SK-MEL-5 (cell line): ENCODE results near the gene CCNB2. TPM values are rescaled to one million over a fixed set of nuclear protein-coding genes. Genes with fewer than 3 reads are reported as not detected.
"Not testable (repeated sequence)": the region's sequence is repeated elsewhere in the genome, so short reads cannot be mapped to it uniquely, and the experiment has no call there.

Experiments used
- DNase-seq: peaks from one replicate; pipeline ENCODE4 v3.0.0-alpha.2; 2016; ENCODE audit warnings: low read depth, low spot score
- in situ Hi-C: cut with HindIII; loops from 2 replicates; pipeline ENCODE4 v1.10.0; 2016; ENCODE audit warnings: low sequenced_read_pairs, high pct_unique_total_duplicates, low pct_unique_long_range_greater_than_20kb
- total RNA-seq: library from RNA; depleted of rRNA; stranded (reverse); fragments of >200 nt; shearing (Covaris generic); gene quantifications from 2 replicates; pipeline ENCODE4 v1.2.3, GENCODE V29; 2014

Gene CCNB2
- total RNA-seq, 1 experiment from 2014 or later = 49.8 TPM

- in situ Hi-C loops = no loop called here
- no peak for DNase-seq
These were observed 52.5 kb downstream of the CCNB2 start for GRCh38 chr15:59157396-59157795.

GRCh38 chr15:59157840-59158700 lies 53.1 kb downstream of the CCNB2 start:
- in situ Hi-C loops = no loop called here
- no peak for DNase-seq

- in situ Hi-C loops = no loop called here
- DNase-seq = no peak
These were observed 53.7 kb downstream of the CCNB2 start for GRCh38 chr15:59158701-59159034.

DNA sequence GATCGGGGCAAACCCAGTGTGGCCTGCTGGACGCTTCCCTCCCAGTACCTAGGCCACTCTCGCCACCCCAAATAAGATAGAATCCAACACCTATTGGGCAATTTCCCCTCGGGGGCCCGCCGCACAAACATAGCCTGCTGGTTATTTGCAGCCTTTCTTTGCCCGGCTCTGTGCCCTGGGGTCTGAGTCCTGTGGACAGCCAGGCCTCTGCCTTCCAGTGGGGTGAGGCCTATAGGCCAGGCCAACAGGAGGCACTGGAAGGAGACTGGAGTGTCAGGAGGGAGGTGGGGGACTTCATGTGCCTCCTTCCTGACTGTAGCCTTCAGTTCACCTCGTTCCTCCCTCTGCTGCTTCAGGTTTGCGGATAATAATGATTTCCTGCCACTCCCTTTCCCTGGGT lies 54.3 kb downstream of the CCNB2 start:
- in situ Hi-C loops = no loop called here
- no peak for DNase-seq

GRCh38 chr15:59160880-59161593 lies 56.1 kb downstream of the CCNB2 start:
- peak; percentile 51 for DNase-seq

GRCh38 chr15:59162080-59162479 lies 57.1 kb downstream of the CCNB2 start:
- DNase-seq, in situ Hi-C loops: not testable (repeated sequence)

More at GRCh38 chr15:59160880-59161593, 56.1 kb downstream of the CCNB2 start:
- in situ Hi-C loops = no loop called here

- DNase-seq = no peak
- in situ Hi-C loops = no loop called here
These were observed 60.8 kb downstream of the CCNB2 start for GRCh38 chr15:59165726-59166125.

- in situ Hi-C loops = no loop called here
- no peak for DNase-seq
These were observed 61.2 kb downstream of the CCNB2 start for GRCh38 chr15:59166166-59166565.

- no peak for DNase-seq
- in situ Hi-C loops = no loop called here
These were observed 61.8 kb downstream of the CCNB2 start for GRCh38 chr15:59166601-59167265.

DNA sequence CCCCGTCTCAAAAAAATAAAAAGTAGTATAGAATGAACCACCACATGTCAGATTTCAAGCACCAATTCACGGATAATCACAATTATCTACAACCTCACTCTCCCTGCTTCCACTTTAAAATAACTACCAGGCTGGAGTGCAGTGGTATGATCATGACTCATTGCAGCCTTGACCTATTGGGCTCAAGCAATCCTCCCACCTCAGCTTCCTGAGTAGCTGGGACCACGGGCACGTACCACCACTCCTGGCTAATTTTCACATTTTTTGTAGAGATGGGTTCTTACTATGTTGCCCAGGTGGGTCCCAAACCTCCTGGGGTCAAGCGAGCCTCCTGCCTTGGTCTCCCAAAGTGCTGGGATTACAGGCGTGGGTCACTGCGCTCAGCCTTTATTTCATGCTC lies 63.6 kb downstream of the CCNB2 start:
- in situ Hi-C loops = no loop called here
- DNase-seq = peak; percentile 17

DNA sequence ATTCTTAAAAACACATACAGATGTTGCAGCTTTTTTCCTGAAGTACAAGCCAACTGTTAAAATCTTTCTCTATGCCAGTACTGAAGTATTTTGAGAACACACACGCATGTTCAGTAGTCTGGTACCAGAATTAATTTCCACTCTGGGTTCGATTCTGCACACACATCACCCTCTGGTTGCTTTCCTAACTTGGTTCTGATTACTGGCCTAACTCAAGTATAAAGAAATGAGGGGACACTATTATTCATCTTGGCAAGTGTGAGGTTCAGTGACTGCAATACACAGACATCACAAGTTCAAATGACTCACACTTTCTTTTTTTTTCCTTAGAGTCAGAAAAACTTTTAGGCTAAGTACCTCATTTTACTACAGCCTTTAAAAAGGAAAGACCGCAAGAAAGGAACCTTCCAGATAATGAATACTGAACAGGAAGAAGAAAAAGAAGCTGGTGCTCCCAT lies 64.3 kb downstream of the CCNB2 start:
- in situ Hi-C loops = no loop called here
- peak; percentile 27 for DNase-seq

DNA sequence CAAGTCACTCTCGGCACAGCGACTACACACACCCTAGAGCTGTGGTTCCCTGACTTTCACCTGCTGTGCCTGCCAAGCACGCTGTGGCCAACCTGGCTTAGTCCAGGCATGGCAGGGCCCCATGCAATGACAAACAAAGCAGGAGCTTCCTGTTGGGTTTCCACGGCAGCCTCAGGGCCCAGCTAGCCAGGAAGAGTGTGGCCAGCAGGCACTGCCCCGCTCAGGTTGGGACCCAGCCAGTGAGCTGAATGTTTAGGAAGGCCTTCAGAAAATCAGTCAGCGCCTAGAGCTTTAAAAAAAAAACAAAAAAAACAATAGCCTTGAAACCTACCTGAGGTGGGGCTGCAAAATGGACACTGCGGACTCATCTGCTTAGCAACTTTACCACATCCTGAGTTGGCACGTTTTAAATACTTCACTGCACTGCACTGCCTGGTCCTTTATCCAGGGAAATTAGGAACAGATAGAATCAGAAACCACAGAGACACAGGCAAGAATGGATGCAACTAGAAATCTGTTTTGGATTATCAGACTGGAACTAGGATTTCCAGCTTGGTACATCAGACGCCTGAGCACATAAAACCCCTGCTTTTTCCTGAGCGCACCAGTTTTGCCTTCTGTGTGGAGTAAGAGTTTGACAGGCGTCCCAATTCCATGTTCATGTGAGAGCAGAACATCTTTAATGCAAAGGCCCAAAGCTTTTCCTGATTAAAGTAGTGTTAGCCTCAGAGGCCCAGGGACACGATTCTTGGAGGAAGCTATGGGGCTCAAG lies 65.5 kb downstream of the CCNB2 start:
- in situ Hi-C loops = no loop called here
- no peak for DNase-seq

- in situ Hi-C loops = no loop called here
- no peak for DNase-seq
These were observed 66.1 kb downstream of the CCNB2 start for GRCh38 chr15:59171067-59171397.

- peak; percentile 59 for DNase-seq
- in situ Hi-C loops = no loop called here
These were observed 67.4 kb downstream of the CCNB2 start for GRCh38 chr15:59172289-59172901.

- in situ Hi-C loops = no loop called here
- no peak for DNase-seq
These were observed 68.2 kb downstream of the CCNB2 start for GRCh38 chr15:59173194-59173593.

- in situ Hi-C loops = no loop called here
- no peak for DNase-seq
These were observed 69.3 kb downstream of the CCNB2 start for GRCh38 chr15:59174151-59174834.
